Retina (tissue), 1 donor: ENCODE data around the gene OR1E2.

ENCODE experiments used
- DNase-seq: peaks from one replicate; pipeline ENCODE4 v3.0.0-alpha.2; 2016

Gene OR1E2

DNA sequence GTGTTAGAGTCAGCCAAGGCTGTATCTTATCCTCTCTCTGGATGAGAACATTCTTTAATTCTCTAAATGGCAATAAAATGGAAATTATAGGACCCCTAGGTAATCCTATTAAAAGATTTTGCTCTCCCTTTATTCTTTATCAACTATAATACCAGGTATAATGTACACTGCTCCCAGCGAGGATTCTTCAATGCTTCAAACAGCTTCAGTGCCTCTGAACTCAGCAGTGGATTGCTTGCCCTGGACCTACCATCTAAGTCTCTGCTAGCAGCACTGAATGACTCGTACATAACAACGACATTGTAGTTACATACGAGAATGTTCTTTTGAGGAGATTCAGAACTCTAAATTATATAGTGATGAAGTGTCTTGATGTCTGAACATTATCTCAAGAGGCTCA is 43.9 kb downstream of the OR1E2 start:
- no peak for DNase-seq

DNA sequence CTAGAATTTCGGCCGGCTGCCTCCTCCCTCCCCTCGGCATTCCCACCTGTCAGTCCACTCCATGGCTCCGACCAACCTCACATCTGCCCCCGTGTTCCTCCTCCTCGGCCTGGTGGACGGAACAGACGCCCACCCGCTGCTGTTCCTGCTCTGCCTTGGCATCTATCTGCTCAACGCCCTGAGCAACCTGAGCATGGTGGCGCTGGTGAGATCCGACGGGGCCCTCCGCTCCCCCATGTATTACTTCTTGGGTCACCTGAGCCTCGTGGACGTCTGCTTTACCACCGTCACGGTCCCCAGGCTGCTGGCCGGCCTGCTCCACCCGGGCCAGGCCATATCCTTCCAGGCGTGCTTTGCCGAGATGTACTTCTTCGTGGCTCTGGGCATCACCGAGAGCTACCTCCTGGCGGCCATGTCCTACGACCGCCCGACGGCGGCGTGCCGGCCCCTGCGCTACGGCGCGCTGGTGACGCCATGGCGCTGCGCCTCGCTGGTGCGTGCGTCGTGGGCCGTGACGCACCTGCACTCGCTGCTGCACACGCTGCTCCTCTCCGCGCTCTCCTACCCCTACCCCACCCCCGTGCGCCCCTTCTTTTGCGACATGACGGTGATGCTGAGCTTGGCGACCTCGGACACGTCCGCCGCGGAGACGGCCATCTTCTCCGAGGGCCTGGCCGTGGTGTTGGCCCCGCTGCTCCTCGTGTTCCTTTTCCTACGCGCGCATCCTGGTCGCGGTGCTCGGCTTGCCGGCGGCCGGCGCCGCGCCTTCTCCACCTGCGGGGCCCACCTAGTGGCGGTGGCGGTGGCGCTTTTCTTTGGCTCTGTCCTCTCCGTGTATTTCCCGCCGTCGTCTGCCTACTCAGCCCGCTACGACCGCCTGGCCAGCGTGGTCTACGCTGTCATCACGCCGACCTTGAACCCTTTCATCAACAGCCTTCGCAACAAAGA is 47.5 kb downstream of the OR1E2 start, which contains the start of gene OR3A2:
OR3A2 (minus strand) TSS at position 440 of the 948 bp plus-strand sequence.
- DNase-seq = peak; percentile 16
